ENCODE measurements around the gene PLVAP. TPM values are rescaled to one million over a fixed set of nuclear protein-coding genes. Genes with fewer than 3 reads are reported as not detected.

The PLVAP gene
- total and polyA plus RNA-seq, 9 of the 15 experiments (the other 6 are each of a cell fraction or from before 2014, with no cell fraction given): 0.09 to 0.84 (median 0.51) TPM; not detected in 4

DNA sequence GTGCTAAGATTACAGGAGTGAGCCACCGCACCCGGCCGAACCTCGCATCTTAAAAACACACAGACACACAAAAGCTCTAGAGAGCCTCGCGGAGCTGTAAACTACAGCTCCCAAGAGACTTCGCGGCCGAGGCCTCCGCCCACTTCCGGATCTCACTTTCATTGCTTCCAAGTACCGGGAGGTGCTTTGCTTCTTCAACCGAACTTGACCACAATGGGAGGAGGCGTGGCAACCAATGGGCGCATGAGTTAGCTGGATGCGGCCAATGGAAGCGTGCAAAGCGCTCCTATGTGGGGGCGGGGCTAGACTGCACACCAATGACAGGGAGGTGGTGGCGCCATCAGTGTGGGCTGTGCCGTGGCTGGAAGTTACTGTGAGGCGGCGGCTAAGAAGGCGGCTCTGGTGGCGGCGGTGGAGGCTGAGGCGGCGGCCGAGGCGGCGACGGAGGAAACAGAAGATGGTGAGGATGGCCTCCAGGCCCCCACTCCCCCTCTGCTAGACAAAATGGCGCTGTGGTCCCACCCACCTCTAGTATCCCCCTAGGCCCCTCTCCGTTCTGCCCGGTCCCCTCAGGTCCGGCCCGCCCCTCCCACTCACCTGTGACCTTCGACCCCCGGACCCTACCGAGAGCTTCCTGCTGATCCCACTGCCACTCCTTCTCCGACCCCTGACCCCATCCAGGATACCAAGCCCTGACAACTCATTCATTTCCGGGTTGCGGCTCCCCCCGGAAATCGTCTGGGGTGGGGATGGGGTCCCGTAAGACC is 67.8 kb downstream of the PLVAP start, which contains the start of gene DDA1 (continued):
- TF ChIP-seq, protein P1, sequence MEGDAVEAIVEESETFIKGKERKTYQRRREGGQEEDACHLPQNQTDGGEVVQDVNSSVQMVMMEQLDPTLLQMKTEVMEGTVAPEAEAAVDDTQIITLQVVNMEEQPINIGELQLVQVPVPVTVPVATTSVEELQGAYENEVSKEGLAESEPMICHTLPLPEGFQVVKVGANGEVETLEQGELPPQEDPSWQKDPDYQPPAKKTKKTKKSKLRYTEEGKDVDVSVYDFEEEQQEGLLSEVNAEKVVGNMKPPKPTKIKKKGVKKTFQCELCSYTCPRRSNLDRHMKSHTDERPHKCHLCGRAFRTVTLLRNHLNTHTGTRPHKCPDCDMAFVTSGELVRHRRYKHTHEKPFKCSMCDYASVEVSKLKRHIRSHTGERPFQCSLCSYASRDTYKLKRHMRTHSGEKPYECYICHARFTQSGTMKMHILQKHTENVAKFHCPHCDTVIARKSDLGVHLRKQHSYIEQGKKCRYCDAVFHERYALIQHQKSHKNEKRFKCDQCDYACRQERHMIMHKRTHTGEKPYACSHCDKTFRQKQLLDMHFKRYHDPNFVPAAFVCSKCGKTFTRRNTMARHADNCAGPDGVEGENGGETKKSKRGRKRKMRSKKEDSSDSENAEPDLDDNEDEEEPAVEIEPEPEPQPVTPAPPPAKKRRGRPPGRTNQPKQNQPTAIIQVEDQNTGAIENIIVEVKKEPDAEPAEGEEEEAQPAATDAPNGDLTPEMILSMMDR (IDR thresholded peaks at IDR 0.05 in 2 of 3, conservative IDR thresholded peaks at IDR 0.05 in 1 of 3; ENCODE audit: insufficient read depth in 2 of 3, low read depth in 1 of 3, low read length in 3 of 3): no peak; a peak in 1 of 6 replicates
- TF ChIP-seq MTF1 (CRISPR knock-in tag; IDR thresholded peaks at IDR 0.05; ENCODE audit: borderline replicate concordance): no peak
- TF ChIP-seq XRCC4 (IDR thresholded peaks at IDR 0.05; ENCODE audit: extremely low read depth, insufficient read depth, insufficient read length): no peak
- TF ChIP-seq, protein P2, sequence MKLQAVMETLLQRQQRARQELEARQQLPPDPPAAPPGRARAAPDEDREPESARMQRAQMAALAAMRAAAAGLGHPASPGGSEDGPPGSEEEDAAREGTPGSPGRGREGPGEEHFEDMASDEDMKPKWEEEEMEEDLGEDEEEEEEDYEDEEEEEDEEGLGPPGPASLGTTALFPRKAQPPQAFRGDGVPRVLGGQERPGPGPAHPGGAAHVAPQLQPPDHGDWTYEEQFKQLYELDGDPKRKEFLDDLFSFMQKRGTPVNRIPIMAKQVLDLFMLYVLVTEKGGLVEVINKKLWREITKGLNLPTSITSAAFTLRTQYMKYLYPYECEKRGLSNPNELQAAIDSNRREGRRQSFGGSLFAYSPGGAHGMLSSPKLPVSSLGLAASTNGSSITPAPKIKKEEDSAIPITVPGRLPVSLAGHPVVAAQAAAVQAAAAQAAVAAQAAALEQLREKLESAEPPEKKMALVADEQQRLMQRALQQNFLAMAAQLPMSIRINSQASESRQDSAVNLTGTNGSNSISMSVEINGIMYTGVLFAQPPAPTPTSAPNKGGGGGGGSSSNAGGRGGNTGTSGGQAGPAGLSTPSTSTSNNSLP (IDR thresholded peaks at IDR 0.05; ENCODE audit: borderline replicate concordance, low read depth, low read length): no peak
- TF ChIP-seq SAFB2 (IDR thresholded peaks at IDR 0.05; ENCODE audit: borderline replicate concordance, low read depth, low read length, severe bottlenecking): no peak
- no peak; the same call in 1 of the 2 replicates for TF ChIP-seq TOE1 (IDR thresholded peaks at IDR 0.05; ENCODE audit: borderline replicate concordance)
- TF ChIP-seq TOE1 (CRISPR knock-in tag; IDR thresholded peaks at IDR 0.05; ENCODE audit: borderline replicate concordance, low read depth): no peak
- TF ChIP-seq ZNF584 (CRISPR knock-in tag; IDR thresholded peaks at IDR 0.05; ENCODE audit: low read depth): peak; percentile 9; the same call in 1 of the 2 replicates
- TF ChIP-seq ZNF830 (CRISPR knock-in tag; IDR thresholded peaks at IDR 0.05): no peak
- TF ChIP-seq, protein P3, sequence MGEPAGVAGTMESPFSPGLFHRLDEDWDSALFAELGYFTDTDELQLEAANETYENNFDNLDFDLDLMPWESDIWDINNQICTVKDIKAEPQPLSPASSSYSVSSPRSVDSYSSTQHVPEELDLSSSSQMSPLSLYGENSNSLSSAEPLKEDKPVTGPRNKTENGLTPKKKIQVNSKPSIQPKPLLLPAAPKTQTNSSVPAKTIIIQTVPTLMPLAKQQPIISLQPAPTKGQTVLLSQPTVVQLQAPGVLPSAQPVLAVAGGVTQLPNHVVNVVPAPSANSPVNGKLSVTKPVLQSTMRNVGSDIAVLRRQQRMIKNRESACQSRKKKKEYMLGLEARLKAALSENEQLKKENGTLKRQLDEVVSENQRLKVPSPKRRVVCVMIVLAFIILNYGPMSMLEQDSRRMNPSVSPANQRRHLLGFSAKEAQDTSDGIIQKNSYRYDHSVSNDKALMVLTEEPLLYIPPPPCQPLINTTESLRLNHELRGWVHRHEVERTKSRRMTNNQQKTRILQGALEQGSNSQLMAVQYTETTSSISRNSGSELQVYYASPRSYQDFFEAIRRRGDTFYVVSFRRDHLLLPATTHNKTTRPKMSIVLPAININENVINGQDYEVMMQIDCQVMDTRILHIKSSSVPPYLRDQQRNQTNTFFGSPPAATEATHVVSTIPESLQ (CRISPR knock-in tag; IDR thresholded peaks at IDR 0.05): no peak
- no peak for TF ChIP-seq KLF1 (tag; IDR thresholded peaks at IDR 0.05)
- TF ChIP-seq MAFF (IDR thresholded peaks at IDR 0.05; ENCODE audit: low read length): no peak
- no peak for TF ChIP-seq NCOA1 (IDR thresholded peaks at IDR 0.05; ENCODE audit: low read depth)
- TF ChIP-seq DIDO1 (tag; IDR thresholded peaks at IDR 0.05; ENCODE audit: low read depth): no peak
- TF ChIP-seq, protein P4, sequence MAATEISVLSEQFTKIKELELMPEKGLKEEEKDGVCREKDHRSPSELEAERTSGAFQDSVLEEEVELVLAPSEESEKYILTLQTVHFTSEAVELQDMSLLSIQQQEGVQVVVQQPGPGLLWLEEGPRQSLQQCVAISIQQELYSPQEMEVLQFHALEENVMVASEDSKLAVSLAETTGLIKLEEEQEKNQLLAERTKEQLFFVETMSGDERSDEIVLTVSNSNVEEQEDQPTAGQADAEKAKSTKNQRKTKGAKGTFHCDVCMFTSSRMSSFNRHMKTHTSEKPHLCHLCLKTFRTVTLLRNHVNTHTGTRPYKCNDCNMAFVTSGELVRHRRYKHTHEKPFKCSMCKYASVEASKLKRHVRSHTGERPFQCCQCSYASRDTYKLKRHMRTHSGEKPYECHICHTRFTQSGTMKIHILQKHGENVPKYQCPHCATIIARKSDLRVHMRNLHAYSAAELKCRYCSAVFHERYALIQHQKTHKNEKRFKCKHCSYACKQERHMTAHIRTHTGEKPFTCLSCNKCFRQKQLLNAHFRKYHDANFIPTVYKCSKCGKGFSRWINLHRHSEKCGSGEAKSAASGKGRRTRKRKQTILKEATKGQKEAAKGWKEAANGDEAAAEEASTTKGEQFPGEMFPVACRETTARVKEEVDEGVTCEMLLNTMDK (IDR thresholded peaks at IDR 0.05; ENCODE audit: borderline replicate concordance, insufficient read depth, low read depth, low read length, poor library complexity, severe bottlenecking): no peak
- no peak for TF ChIP-seq ZNF311 (CRISPR knock-in tag; IDR thresholded peaks at IDR 0.05)
- peak in 1 of 2 experiments; percentile 77; a peak in 2 of 4 replicates for TF ChIP-seq HDAC1 (IDR thresholded peaks at IDR 0.05)
- TF ChIP-seq FOXJ3 (CRISPR knock-in tag; IDR thresholded peaks at IDR 0.05): no peak
- TF ChIP-seq SRF (CRISPR knock-in tag; IDR thresholded peaks at IDR 0.05): no peak

Data from K562 (cell line).